ENCODE results near the gene WDR44.
"Not testable (repeated sequence)": the region's sequence is repeated elsewhere in the genome, so short reads cannot be mapped to it uniquely, and the experiment has no call there.

Gene WDR44

GRCh38 chrX:118356154-118356701 is 10.3 kb downstream of the WDR44 start:
- no peak for DNase-seq (ENCODE audit: low spot score)

DNA sequence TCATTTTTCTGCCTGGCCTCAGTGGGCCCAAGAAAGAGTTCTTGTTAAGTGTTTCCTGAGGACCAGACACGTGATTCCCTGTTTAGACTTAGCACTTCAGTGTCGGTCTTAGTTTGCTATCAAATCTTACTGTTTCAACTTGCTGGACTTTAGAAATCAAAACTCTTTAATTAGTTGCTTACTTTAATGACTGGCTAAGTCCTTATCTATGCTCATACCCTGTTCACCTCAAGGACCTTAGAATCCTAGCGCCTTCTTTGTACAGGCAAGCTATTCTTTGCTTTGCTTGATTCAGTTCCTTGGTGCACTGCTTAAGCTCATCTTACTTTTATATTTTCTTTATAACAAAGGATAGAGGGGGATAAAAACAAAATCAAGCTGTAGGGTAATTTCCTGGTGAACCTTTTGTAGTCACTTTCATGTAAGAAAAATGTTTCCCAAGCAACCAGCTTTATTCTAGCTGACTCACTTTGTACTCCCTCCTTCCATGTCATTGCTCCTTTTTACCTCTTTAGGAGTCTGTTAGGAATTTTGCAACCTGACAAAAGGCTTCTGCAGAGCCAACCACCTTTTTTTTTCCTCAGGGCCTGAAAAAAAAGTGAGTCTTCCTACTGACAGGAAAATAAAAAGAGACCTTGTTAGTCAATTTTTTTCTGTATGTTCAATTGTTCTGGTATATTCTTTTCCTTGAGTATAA is 14.7 kb downstream of the WDR44 start:
- DNase-seq (ENCODE audit: low spot score), result no peak

DNA sequence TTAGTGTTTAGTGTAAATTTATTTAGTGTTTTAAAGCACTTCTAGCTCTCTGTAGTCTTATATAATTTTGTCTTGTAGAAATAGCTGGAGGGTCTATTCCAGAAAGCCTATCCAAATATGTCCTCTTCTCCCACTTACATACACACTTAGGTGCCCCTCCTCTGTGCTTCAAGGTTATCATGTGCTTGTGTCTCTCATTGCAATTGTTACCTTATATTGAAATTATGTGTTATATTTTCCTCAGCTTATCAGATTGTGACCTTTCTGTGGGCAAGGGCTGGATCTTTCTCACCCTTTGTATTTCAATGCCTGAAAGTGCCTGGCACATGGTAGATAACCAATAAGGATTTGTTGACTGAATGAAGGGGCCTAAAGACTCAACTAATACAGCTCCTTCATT is 18.4 kb downstream of the WDR44 start:
- no peak for DNase-seq (ENCODE audit: low spot score)

GRCh38 chrX:118367338-118367737 is 21.4 kb downstream of the WDR44 start:
- DNase-seq (ENCODE audit: low spot score), result no peak

DNA sequence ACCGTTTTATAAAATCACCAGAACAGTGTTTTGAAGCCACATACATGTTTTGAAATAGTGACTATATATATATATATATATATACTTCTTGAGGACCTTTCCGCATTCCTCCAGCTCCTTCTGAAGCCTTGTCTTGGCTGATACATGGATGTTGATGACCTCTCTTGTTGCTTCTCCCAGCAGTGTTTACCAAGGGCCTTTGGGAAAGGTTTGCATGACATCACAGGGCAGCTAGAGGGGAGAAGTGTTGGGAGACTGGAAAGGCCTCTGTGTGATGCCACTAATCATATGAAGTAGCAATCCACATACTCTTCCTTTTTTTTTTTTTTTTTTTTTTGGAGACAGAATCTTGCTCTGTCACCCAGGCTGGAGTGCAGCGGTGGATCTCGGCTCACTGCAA is 22.5 kb downstream of the WDR44 start:
- no peak for DNase-seq (ENCODE audit: low spot score)

DNA sequence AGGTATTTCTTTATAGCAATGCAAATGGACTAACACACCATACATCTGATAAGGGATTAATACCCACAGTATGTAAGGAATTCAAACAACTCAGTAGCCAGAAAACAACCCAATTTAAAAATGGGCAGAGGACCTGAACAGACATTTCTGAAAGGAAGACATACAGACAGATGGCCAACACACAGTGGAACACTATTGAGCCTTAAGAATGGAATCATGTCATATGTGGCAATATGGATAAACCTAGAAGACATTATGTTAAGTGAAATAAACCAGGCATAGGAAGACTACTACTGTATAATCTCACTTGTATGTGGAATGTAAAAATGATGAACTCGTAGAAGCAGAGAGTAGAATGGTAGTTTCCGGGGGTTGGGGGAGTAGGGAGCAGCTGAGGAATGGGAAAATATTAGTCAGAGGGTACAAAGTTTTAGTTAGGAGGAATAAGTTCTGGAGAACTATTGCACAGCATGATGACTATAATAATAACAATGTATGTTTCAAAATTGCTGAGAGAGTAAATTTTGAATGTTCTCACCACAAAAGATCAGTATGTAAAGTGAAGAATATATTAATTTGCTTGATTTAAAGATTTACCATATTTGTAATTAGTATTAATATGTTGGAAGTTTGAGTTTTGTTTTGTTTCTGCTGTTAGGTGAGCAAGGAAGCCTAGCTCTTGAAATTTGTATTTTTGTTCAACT is 25.2 kb downstream of the WDR44 start:
- no peak for DNase-seq (ENCODE audit: low spot score)

- DNase-seq (ENCODE audit: low spot score), result no peak
Measured at GRCh38 chrX:118373538-118373937, 27.6 kb downstream of the WDR44 start.

DNA sequence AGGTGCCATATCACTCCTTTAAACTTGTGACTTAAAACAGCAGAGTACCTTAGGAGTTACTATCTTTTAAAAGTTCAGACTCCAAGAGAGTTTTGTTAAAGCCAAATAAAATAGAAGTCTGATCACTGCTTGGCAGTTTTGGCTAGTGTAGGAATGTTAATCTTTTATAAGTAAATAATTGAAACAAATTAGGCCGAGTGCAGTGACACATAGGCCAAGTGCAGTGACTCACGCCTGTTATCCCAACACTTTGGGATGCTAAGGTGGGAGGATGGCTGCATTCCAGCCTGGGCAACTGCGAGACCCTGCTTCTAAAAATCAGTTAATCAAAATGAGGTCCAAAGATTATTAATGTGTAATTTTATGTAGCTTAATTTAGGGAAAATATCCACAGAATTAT is 37.2 kb downstream of the WDR44 start:
- no peak for DNase-seq (ENCODE audit: low spot score)

GRCh38 chrX:118392716-118393115 is 46.8 kb downstream of the WDR44 start:
- no peak for DNase-seq (ENCODE audit: low spot score)

DNA sequence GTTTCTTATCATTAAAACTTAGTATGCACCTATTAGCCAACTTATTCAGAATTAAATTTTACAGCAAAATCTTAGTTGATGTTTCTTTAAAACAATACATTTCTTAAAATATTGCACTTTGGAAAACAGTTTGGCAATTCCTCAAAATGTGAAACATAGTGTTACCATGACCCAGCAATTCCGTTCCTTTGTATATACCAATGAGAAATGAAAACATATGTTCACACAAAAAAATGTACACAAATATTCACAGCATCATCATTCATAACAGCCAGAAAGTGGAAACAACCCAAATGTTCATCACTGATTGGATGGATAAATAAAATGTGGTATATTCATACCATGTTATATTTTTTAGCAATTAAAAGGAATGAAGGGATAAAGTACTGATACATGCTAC is 50.2 kb downstream of the WDR44 start:
- no peak for DNase-seq (ENCODE audit: low spot score)

DNA sequence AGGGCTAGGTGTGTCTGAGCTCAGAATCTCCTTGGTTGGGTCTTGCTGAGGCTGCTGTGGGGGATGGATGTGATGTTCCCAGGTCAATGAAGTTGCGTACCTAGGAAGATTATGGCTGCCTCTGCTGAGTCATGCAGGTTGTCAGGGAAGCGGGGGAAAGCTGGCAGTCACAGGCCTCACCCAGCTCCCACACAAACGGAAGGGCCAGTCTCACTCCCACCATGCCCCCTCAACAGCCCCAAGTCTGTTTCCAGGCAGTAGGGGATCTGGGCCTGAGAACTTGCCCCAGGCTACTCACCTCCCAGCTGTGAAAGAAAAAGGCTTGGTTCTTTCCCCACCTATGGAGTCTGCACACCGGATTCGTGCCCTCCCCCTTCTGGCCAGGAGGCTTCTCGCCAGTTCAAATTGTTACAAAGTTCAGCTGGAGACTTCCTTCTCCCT is 72.9 kb downstream of the WDR44 start:
- no peak for DNase-seq (ENCODE audit: low spot score)

DNA sequence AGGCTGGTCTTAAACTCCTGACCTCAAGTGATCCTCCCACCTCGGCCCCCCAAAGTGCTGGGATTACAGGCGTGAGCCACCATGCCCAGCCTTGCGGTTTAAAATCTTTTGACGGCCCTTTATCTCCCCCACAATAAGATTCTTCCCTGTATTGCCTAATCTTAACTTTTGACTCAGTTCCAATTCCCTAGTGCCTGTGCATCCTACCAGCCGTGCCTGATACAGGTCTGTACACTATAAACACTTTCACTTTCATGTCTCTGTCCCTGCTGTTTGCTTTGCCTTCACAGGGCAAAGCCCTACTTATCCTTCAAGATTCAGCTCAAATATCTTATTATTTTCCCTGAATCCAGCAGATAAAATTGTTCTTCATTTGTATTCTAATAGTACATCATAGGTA is 74.6 kb downstream of the WDR44 start:
- peak; percentile 0 for DNase-seq (ENCODE audit: low spot score)

DNA sequence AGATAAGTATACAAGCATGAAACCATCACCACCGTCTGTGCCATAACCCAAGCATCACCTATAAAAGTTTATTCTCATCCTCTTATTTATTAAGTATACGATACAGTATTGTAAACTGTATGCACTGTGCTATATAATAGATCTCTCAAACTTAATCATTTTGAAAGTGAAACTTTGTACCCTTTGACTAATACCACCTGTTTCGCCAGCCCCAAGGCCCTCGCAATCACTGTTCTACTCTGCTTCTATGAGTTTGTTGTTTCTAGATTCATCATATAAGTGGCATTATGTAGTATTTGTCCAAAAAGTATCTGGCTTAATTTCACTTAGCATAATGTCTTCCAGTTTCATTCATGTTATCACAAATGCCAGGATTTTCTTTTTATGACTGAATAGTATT is 77.7 kb downstream of the WDR44 start:
- DNase-seq (ENCODE audit: low spot score), result no peak

DNA sequence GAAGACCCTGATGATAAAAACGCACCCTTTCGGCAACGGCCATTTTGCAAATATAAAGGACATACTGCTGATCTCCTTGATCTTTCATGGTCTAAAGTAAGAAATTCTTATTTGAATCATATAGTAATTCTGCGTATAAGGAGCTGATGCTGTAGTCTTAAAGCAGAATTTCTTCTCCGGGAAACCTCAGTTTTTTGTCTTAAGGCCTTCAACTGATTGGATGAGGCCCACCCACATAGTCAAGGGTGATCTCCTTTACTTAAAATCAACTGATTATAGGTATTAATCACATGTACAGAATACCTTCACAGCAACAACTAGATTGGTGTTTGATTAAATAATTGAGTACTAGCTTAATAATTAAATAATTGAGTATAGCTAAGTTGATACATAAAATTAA is 86.9 kb downstream of the WDR44 start:
- DNase-seq (ENCODE audit: low spot score), result no peak

DNA sequence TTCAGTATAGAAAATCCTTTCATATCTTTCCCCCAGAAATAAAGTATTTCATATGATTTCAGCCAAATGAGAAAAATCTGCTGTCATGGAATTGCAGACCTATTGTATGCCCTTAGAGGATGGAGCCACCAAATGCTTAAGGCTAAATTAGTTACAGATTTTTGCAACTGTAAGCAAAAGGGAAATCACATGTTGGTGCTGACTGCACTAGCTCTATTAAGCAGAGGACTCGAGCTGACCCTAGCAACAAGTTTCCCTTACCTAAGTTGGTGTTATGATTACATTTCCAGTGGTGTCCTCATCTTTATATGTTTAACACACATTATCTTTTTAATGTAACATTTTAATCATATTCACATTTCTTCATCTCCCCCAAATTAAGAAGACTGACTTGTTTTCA is 91.4 kb downstream of the WDR44 start:
- no peak for DNase-seq (ENCODE audit: low spot score)

DNA sequence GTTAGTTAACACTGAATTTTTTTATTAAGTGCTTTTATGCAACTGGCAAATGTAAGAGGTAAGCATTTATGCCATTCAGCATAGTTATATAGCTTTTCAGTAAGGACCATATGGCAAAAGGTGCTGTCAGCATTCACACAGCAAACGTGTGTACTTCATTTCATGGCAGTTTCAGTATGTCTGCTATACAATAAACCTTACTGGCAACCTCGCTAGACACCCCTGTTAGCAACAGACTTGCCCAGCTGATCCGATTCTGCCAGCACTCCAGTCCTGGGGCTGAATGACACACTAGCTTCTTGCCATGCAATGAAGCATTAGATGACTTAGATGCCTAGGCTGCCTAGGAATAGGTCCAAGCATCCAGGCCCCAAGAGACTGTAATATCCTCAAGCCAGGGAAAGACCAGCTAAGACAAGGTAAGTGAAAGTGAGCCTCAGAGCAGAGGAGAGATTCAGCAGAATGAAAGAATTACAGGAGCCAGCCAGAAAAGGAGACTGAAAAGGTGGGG is 102.4 kb downstream of the WDR44 start:
- no peak for DNase-seq (ENCODE audit: low spot score)

- no peak for DNase-seq (ENCODE audit: low spot score)
Measured at GRCh38 chrX:118455013-118455412, 109.1 kb downstream of the WDR44 start.

DNA sequence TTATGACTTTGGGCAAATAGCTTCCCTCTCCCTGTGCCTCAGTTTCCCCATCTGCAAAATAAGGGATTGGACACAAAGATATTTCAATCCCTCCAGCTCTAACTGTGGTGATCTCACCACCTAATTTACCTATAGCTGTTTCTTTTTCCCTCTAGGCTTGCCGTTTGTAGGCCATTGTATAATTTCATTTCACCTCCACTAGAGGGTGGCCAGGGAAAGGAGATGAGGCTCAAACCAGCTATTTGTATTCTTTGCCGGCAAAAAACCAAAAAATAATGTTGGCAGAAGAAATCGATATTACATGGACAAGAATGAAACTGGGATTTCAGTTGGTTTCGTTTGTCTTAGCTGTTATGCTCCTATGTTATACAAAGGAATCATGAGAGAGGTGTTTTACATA is 113.6 kb downstream of the WDR44 start:
- DNase-seq (ENCODE audit: low spot score), result peak; percentile 39

- no peak for DNase-seq (ENCODE audit: low spot score)
Measured at GRCh38 chrX:118464501-118464900, 118.6 kb downstream of the WDR44 start.

GRCh38 chrX:118468122-118468521 is 122.2 kb downstream of the WDR44 start:
- DNase-seq (ENCODE audit: low spot score), result no peak

GRCh38 chrX:118470721-118471347 is 124.9 kb downstream of the WDR44 start:
- DNase-seq (ENCODE audit: low spot score), result not testable (repeated sequence)

- DNase-seq (ENCODE audit: low spot score), result no peak
Measured at GRCh38 chrX:118474586-118474985, 128.7 kb downstream of the WDR44 start.

- no peak for DNase-seq (ENCODE audit: low spot score)
Measured at GRCh38 chrX:118475903-118476302, 130.0 kb downstream of the WDR44 start.
